SK-N-SH treated with all-trans-retinoic acid at 6 μM for 48 hours (cell line): Measurements from ENCODE around the gene NKRF.

Experiments
- ATAC-seq: fragments of 200-7000 bp; cut with Tn5 transposase; 3 replicates; pipeline ENCODE4 v1.9.1; 2020; ENCODE audit warnings: mild to moderate bottlenecking, moderate library complexity
- ARNTL ChIP-seq: fragments of 450-650 bp; formaldehyde crosslinking; IDR thresholded peaks from 2 replicates; pipeline ENCODE4 v1.5.0; 2020; ENCODE audit warnings: low read depth, mild to moderate bottlenecking, moderate library complexity, borderline replicate concordance
- BACH2 ChIP-seq: fragments of 250-450 bp; sonication (Bioruptor Pico); IDR thresholded peaks from 2 replicates; pipeline ENCODE4 v1.9.0; 2021; ENCODE audit warnings: mild to moderate bottlenecking, borderline replicate concordance
- CREB5 ChIP-seq: fragments of 250-450 bp; sonication (Bioruptor Pico); IDR thresholded peaks from 2 replicates; pipeline ENCODE4 v1.5.1; 2020; ENCODE audit warnings: low read depth, mild to moderate bottlenecking, moderate library complexity
- CSDC2 ChIP-seq: fragments of 250-450 bp; sonication (Bioruptor Pico); IDR thresholded peaks from 2 replicates; pipeline ENCODE4 v1.5.0; 2020; ENCODE audit warnings: mild to moderate bottlenecking, moderate library complexity
- CSRNP3 ChIP-seq: fragments of 250-450 bp; sonication (Bioruptor Pico); IDR thresholded peaks from 2 replicates; pipeline ENCODE4 v1.5.1; 2021; ENCODE audit warnings: mild to moderate bottlenecking, moderate library complexity
- ESRRG ChIP-seq: fragments of 250-450 bp; sonication (Bioruptor Pico); IDR thresholded peaks from 2 replicates; pipeline ENCODE4 v1.6.1; 2021; ENCODE audit warnings: mild to moderate bottlenecking
- GLIS3 ChIP-seq: fragments of 250-450 bp; sonication (Bioruptor Pico); IDR thresholded peaks from 2 replicates; pipeline ENCODE4 v1.5.0; 2020; ENCODE audit warnings: mild to moderate bottlenecking, moderate library complexity
- ISL1 ChIP-seq: fragments of 250-450 bp; sonication (Bioruptor Pico); IDR thresholded peaks from 2 replicates; pipeline ENCODE4 v2.1.2; 2022; ENCODE audit warnings: mild to moderate bottlenecking, moderate library complexity
- OSR1 ChIP-seq: fragments of 250-450 bp; sonication (Bioruptor Pico); IDR thresholded peaks from 2 replicates; pipeline ENCODE4 v1.8.0; 2022; ENCODE audit warnings: moderate library complexity, mild to moderate bottlenecking, inconsistent platforms
- PATZ1 ChIP-seq: fragments of 250-450 bp; sonication (Bioruptor Pico); IDR thresholded peaks from 2 replicates; pipeline ENCODE4 v1.8.0; 2020; ENCODE audit warnings: mild to moderate bottlenecking, moderate library complexity, borderline replicate concordance
- POU6F1 ChIP-seq: fragments of 250-450 bp; sonication (Bioruptor Pico); IDR thresholded peaks from 2 replicates; pipeline ENCODE4 v1.8.0; 2021; ENCODE audit warnings: low read depth, mild to moderate bottlenecking, moderate library complexity, borderline replicate concordance
- PPARA ChIP-seq: fragments of 250-450 bp; sonication (Bioruptor Pico); IDR thresholded peaks from 2 replicates; pipeline ENCODE4 v1.5.0; 2020; ENCODE audit warnings: mild to moderate bottlenecking, borderline replicate concordance
- RARB ChIP-seq: fragments of 250-450 bp; sonication (Bioruptor Pico); IDR thresholded peaks from 2 replicates; pipeline ENCODE4 v1.8.0; 2021; ENCODE audit warnings: mild to moderate bottlenecking, moderate library complexity
- SNAI2 ChIP-seq: fragments of 250-450 bp; sonication (Bioruptor Pico); IDR thresholded peaks from 2 replicates; pipeline ENCODE4 v1.5.0; 2020; ENCODE audit warnings: mild to moderate bottlenecking, moderate library complexity
- TCF4 ChIP-seq: fragments of 250-450 bp; sonication (Bioruptor Pico); IDR thresholded peaks from 2 replicates; pipeline ENCODE4 v1.8.0; 2021; ENCODE audit warnings: mild to moderate bottlenecking, moderate library complexity, borderline replicate concordance
- TOX ChIP-seq: fragments of 250-450 bp; sonication (Bioruptor Pico); IDR thresholded peaks from 2 replicates; pipeline ENCODE4 v1.8.0; 2021; ENCODE audit warnings: mild to moderate bottlenecking, moderate library complexity, borderline replicate concordance
- TSHZ2 ChIP-seq: fragments of 250-450 bp; sonication (Bioruptor Pico); IDR thresholded peaks from 2 replicates; pipeline ENCODE4 v1.5.0; 2020; ENCODE audit warnings: mild to moderate bottlenecking, moderate library complexity
- ZFP3 ChIP-seq: fragments of 250-450 bp; sonication (Bioruptor Pico); IDR thresholded peaks from 2 replicates; pipeline ENCODE4 v1.5.0; 2020; ENCODE audit warnings: mild to moderate bottlenecking, moderate library complexity
- ZFP30 ChIP-seq: fragments of 450-650 bp; formaldehyde crosslinking; IDR thresholded peaks from 2 replicates; pipeline ENCODE4 v1.5.0; 2022; ENCODE audit warnings: mild to moderate bottlenecking, moderate library complexity
- ZNF565 ChIP-seq: fragments of 450-650 bp; formaldehyde crosslinking; conservative IDR thresholded peaks from 2 replicates; pipeline ENCODE4 v1.5.0; 2020; ENCODE audit warnings: low read depth, mild to moderate bottlenecking, moderate library complexity
- ZNF70 ChIP-seq: fragments of 450-650 bp; formaldehyde crosslinking; IDR thresholded peaks from 2 replicates; pipeline ENCODE4 v1.5.0; 2020; ENCODE audit warnings: mild to moderate bottlenecking, moderate library complexity
- ZNF8 ChIP-seq: fragments of 450-650 bp; formaldehyde crosslinking; IDR thresholded peaks from 2 replicates; pipeline ENCODE4 v1.5.0; 2020; ENCODE audit warnings: mild to moderate bottlenecking, moderate library complexity

Gene NKRF

GRCh38 chrX:119549327-119550016 is 56.8 kb downstream of the NKRF start:
- ATAC-seq: no peak
- TF ChIP-seq PATZ1 (CRISPR knock-in tag): no peak
- no peak for TF ChIP-seq TOX (CRISPR knock-in tag)
- TF ChIP-seq ISL1 (CRISPR knock-in tag): no peak
- no peak for TF ChIP-seq CREB5 (CRISPR knock-in tag)
- TF ChIP-seq TSHZ2 (CRISPR knock-in tag): no peak
- TF ChIP-seq ZNF70 (CRISPR knock-in tag): no peak
- TF ChIP-seq CSDC2 (CRISPR knock-in tag): no peak
- no peak for TF ChIP-seq ZNF8 (CRISPR knock-in tag)
- no peak for TF ChIP-seq TCF4 (CRISPR knock-in tag)
- TF ChIP-seq ARNTL (CRISPR knock-in tag): no peak
- no peak for TF ChIP-seq BACH2
- TF ChIP-seq PPARA: no peak
- TF ChIP-seq ZFP30: no peak
- no peak for TF ChIP-seq POU6F1 (CRISPR knock-in tag)
- no peak for TF ChIP-seq ZNF565 (CRISPR knock-in tag)
- TF ChIP-seq CSRNP3 (CRISPR knock-in tag): no peak
- no peak for TF ChIP-seq RARB
- no peak for TF ChIP-seq GLIS3 (CRISPR knock-in tag)
- no peak for TF ChIP-seq SNAI2 (CRISPR knock-in tag)

- peak; percentile 49; the same call in 2 of the 3 replicates for ATAC-seq
- TF ChIP-seq ZNF70 (CRISPR knock-in tag) (no peak), ZFP30 (no peak), ESRRG (CRISPR knock-in tag) (no peak), ZFP3 (CRISPR knock-in tag) (no peak), OSR1 (no peak), TOX (CRISPR knock-in tag) (no peak), GLIS3 (CRISPR knock-in tag) (no peak), ARNTL (CRISPR knock-in tag) (no peak), ZNF565 (CRISPR knock-in tag) (no peak), CREB5 (CRISPR knock-in tag) (no peak), BACH2 (no peak), ZNF8 (CRISPR knock-in tag) (no peak), RARB (no peak), TCF4 (CRISPR knock-in tag) (no peak), CSDC2 (CRISPR knock-in tag) (no peak), PATZ1 (CRISPR knock-in tag) (no peak), CSRNP3 (CRISPR knock-in tag) (no peak), ISL1 (CRISPR knock-in tag) (no peak)
These were observed 65.0 kb downstream of the NKRF start for GRCh38 chrX:119541188-119541587.
